Astrocyte of the spinal cord (primary cell): ENCODE measurements around the gene DNAJB13.
"Not testable (repeated sequence)": the region's sequence is repeated elsewhere in the genome, so short reads cannot be mapped to it uniquely, and the experiment has no call there.

Experiments used
- DNase-seq: peaks from one replicate; pipeline ENCODE4 v3.0.0; 2011; ENCODE audit warnings: low read depth, low spot score
- H3K4me3 ChIP-seq: 2 replicates; pipeline ENCODE4 v1.5.1; 2011; ENCODE audit warnings: low read depth, mild to moderate bottlenecking, low read length, moderate library complexity
- CTCF ChIP-seq: IDR thresholded peaks from 2 replicates; pipeline ENCODE4 v1.5.1; 2012; ENCODE audit warnings: low read depth, mild to moderate bottlenecking, low read length, inconsistent platforms
- in situ Hi-C: cut with HindIII; loops from 2 replicates; pipeline ENCODE4 v1.10.0; 2017; ENCODE audit warnings: low sequenced_read_pairs

DNAJB13 gene

GRCh38 chr11:73916435-73916834 lies 34.4 kb upstream of the DNAJB13 start:
- in situ Hi-C loops: no loop called here
- peak; percentile 13 for DNase-seq
- no peak for TF ChIP-seq CTCF
- no peak overlapping the region for H3K4me3 ChIP-seq

- H3K4me3 ChIP-seq: no peak overlapping the region
- no peak for TF ChIP-seq CTCF
- in situ Hi-C loops: no loop called here
- no peak for DNase-seq
Measured at GRCh38 chr11:73921180-73921579, 29.6 kb upstream of the DNAJB13 start.

- TF ChIP-seq CTCF: no peak
- H3K4me3 ChIP-seq: no peak overlapping the region
- in situ Hi-C loops: no loop called here
- no peak for DNase-seq
Measured at GRCh38 chr11:73929388-73929787, 21.4 kb upstream of the DNAJB13 start.

GRCh38 chr11:73931039-73931645 lies 19.7 kb upstream of the DNAJB13 start:
- in situ Hi-C loops: no loop called here
- H3K4me3 ChIP-seq: no peak overlapping the region
- DNase-seq: peak; percentile 82
- TF ChIP-seq CTCF: peak; percentile 53

- in situ Hi-C loops: no loop called here
- H3K4me3 ChIP-seq: no peak overlapping the region
- DNase-seq: no peak
- no peak for TF ChIP-seq CTCF
Measured at GRCh38 chr11:73931951-73932350, 18.9 kb upstream of the DNAJB13 start.

- H3K4me3 ChIP-seq: no peak overlapping the region
- in situ Hi-C loops: no loop called here
- no peak for DNase-seq
- TF ChIP-seq CTCF: no peak
Measured at GRCh38 chr11:73932781-73933180, 18.0 kb upstream of the DNAJB13 start.

GRCh38 chr11:73936047-73936446 lies 14.8 kb upstream of the DNAJB13 start:
- in situ Hi-C loops, DNase-seq, H3K4me3 ChIP-seq: not testable (repeated sequence)
